ENCODE measurements around the gene CHSY1.
"Not testable (repeated sequence)": the region's sequence is repeated elsewhere in the genome, so short reads cannot be mapped to it uniquely, and the experiment has no call there.

The CHSY1 gene

DNA sequence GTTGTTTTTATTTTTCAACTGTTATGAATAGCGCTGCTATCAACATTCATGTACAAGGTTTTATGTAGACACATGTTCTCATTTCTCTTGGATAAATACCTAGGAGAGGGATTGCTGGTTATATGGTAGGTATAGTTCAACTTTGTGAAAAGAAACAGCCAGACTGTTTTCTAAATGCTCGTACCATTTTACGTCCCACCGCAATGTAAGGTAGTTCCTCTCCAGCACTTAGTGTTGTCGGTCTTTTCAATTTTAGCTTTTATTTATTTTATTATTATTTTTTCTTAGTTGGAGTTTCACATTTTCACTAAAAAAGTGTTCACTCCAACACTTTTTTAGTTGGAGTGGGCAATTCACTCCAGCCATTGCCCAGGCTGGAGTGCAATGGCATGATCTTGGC, 117.1 kb downstream of the CHSY1 start:
- no peak for DNase-seq (ENCODE audit: low spot score)

GRCh38 chr15:101133751-101134261, 118.0 kb downstream of the CHSY1 start:
- no peak for DNase-seq (ENCODE audit: low spot score)

DNA sequence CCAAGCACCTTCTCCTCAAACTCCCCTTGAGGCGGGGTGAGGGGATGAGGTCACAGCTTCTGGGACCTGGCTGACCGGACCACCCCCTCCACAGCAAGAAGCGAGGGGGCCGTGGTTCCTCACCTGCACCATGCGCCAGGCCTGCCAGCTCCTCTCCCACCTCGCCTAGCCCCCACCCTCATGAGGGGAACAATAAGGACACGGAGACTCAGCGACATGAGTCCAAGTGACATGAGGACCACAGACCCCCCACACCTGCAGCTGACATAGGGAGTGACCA, 118.7 kb downstream of the CHSY1 start:
- no peak for DNase-seq (ENCODE audit: low spot score)

DNA sequence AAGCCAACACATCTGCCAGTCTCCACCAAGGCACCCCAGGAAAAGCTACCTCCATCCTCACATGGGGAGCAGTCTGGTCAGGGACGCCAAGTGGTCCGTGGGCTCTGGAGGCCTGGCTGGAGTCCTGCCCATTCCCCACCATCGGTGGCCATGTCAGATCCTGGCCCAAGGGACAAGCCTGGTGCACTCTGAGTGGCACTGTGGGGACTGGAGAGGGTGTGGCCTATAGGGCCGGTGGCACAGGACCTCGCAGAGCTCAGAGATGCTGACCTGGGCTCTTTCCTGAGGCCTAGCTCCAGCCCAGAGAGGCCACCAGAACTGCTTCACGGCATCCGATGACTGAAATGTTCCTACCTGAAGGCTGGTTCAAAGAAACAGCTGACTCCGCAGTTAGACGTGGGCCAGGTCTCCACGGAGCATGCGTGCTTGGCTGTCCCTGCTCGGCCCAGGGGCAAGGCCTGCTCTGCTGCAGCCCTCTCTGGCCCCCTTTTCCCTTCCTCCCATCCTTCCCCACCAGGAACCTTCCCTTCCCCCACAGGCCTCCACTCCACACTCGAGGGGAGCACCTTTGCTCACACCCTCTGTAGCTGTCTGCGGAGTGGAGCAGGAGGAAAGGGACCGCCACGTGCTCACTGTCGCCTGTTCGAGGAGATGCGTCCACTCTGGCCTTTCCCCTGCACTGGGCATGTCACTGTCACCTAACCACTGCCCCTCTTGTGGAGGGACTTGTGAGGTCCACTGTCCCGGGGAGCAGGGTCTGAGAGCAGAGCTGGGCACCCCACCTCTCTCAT, 119.3 kb downstream of the CHSY1 start:
- DNase-seq (ENCODE audit: low spot score): no peak

DNA sequence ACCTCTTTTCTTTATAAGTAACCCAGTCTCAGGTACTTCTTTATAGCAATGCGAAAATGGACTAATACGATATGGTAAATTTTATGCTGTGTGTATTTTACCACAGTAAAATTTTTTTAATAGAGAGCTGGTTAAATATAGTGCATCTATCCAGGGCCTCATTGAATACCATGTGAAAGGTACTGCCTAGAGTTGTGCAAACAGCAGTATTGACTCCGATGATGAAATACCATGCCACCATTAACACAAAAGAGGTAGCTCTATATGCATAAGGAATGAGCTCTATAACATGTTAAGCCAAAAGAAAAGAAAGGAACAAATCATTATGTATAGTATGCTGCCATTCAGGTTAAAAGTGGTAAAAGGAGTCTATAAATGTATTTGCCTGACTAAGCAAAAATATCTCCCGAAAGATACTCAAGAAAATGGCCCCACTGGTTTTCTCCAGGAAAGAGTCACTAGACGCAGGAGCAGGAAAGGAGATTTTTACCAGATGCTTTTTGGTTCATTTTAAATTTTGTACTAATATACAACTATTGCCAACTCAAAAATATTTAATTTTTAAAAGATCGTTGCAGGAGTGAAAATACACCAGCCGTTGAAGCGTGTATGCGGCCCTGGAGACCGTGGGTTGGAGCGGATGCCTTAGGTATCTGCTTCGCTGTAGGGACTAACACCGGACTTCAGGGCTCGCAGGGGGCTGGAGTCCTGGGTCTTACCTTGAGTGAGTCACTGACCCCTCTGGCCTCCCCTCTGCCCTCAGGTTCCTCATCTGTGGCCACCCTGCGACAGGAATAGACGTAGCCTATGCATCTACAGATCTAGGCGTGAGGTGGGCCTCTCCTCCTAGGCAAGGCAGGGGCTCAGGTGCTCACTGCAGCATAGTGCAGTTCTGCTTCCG, 120.1 kb downstream of the CHSY1 start:
- DNase-seq (ENCODE audit: low spot score): no peak

- no peak for DNase-seq (ENCODE audit: low spot score)
Measured at GRCh38 chr15:101129851-101130380, 121.9 kb downstream of the CHSY1 start.

DNA sequence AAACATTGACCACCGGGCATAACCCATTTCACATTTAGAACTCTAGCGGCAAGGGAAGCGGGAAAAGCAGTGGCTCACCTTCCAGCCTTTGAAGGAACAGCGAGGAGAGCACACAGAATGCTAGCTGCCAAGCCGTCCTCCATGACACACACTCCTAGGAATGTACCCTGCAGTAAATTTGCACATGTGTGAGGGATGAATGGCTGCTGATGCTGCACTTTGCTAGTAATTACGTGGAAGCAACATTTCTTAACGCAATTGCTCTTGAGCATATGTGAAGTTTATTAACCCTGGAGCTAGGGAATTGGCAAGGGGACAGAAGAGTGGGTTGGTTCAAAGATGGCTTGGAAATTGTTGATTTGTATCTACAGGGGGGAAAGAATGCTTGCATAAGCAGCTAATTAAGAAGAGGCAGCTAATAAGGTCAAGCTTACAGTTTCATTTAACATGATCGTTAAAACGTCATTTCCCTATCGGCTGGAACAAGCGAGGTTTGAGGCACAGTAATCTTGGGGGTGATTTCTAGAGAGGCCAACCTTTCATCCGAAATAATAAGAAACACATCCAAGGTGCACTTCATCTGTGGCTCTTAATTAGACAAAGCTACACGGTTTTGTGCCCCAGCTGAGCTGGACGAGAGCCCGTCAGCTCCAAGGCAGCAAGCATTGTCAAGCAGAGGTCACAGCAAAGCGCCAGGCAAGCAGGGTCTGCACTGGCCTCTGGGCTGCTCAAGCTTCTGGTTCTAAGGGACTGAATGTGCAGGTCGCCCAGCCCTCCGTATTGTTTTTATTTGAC, 123.4 kb downstream of the CHSY1 start:
- DNase-seq (ENCODE audit: low spot score): no peak

DNA sequence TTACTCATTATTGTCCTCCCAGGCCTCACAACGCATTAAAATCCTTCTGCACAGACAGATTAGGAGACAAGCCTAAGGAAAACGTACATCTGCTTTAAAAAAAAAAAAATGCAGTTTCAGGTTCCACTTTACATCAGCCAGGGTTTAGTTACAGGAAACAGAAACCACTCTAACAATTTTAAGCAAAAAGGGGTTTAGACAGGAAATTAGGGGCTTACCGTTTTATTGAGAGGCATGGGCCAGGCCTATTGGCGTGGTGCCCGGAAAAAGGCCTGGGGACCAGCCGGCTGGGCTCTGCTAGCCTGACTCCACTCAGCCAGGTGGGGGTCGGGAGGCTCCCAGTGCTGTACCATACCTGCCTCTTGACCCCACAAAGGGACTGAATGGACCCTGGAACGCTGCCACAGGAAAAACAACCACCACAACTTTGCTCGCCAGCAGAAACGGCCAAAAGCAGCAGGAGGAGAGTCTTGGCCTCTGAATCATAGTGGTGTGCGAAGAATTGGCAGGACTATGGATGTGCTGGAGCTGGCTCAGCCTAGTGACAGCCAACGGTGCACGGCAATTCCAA, 124.3 kb downstream of the CHSY1 start:
- no peak for DNase-seq (ENCODE audit: low spot score)

DNA sequence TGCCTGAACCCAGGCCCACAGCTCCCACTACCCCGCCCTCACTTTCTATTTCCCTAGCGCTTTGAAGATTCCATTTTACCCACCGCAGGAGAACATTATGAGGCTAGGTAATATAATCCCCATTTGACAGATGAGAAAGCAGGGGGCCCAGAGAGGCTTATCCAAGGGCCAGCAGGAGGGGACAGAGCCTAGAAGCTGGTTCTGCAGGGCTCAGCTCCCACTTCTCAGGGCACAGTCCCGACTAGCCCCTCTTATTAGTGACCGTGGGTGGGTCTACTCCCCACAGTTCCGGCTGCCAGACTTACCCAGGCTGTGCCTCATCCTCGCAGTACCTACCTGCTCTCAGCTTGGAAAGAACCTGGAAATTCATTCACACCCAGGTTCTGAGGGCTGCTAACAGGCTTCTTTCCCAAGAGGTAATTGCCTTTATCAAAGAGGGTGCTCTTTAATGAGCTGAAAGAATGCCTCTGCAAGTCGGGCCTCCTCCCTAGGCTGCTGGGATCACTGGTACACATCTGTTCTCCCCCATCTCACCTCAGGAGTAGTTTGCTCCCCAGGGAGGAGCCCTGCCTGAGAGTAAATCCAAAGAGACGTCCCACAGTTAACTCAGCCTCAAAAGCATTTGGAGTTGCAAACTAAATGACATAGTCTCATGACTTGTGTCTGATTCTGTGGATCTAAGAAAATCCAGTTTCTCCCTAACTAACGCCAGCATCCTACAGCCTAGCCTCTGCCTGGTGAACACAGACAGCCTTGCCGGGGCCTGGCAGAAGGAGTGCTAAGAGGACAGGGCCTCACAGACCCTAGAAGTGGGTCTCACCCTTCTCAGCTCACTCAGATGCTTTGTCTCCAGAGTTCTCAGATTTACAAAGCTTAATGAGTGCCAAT, 125.0 kb downstream of the CHSY1 start:
- DNase-seq (ENCODE audit: low spot score): no peak

- DNase-seq (ENCODE audit: low spot score): not testable (repeated sequence)
Measured at GRCh38 chr15:101125881-101126428, 125.9 kb downstream of the CHSY1 start.
